Subcutaneous abdominal adipose tissue (tissue), 5 donors: ENCODE data around the gene ANXA2.
A peak's percentile ranks its signal among the peaks of the same experiment; 100 is the strongest.

ENCODE experiments used
- H3K27ac ChIP-seq: one replicate; pipeline ENCODE4 v1.7.0; 2013; ENCODE audit warnings: low read depth, mild to moderate bottlenecking, inconsistent platforms, low read length, moderate library complexity
- H3K27me3 ChIP-seq, 5 donors: one replicate each; pipeline ENCODE4 v1.7.0; 2013; ENCODE audit warnings: low read length in 5 of 5, inconsistent platforms in 1 of 5; ENCODE audit not compliant: control insufficient read depth in 5 of 5, insufficient read depth in 4 of 5
- H3K36me3 ChIP-seq, 5 donors: one replicate each; pipeline ENCODE4 v1.7.0; 2013; ENCODE audit warnings: low read length in 5 of 5; ENCODE audit not compliant: control insufficient read depth in 5 of 5, insufficient read depth in 5 of 5
- H3K4me1 ChIP-seq, 5 donors: one replicate each; pipeline ENCODE4 v1.7.0; 2013; ENCODE audit warnings: low read length in 5 of 5, mild to moderate bottlenecking in 3 of 5, moderate library complexity in 1 of 5; ENCODE audit not compliant: control insufficient read depth in 5 of 5, insufficient read depth in 5 of 5
- H3K4me3 ChIP-seq, 5 donors: one replicate each; pipeline ENCODE4 v1.7.0; 2013; ENCODE audit warnings: low read length in 5 of 5, low read depth in 1 of 5
- H3K9ac ChIP-seq, 5 donors: one replicate each; pipeline ENCODE4 v1.7.0; 2013; ENCODE audit warnings: low read length in 5 of 5, mild to moderate bottlenecking in 4 of 5, moderate library complexity in 3 of 5
- H3K9me3 ChIP-seq, 5 donors: one replicate each; pipeline ENCODE4 v1.7.0; 2013; ENCODE audit warnings: low read length in 5 of 5; ENCODE audit not compliant: control insufficient read depth in 5 of 5
- donor health status: healthy.
- donor health status: healthy.
- donor health status: healthy.
- donor health status: healthy.
- donor health status: healthy.

The ANXA2 gene

GRCh38 chr15:60350108-60350507 lies 47.7 kb downstream of the ANXA2 start:
- Histone ChIP-seq H3K4me3 (no peak overlapping the region), H3K27ac (no peak overlapping the region), H3K4me1 (peaks cover 0 to 5% (median 0%) of the 10 kb centered on the region in 5 donors), H3K27me3 (no peaks in the 10 kb centered on the region), H3K36me3 (peaks cover 61 to 97% (median 95%) of the 10 kb centered on the region in 5 donors), H3K9ac (no peak overlapping the region), H3K9me3 (no peaks in the 10 kb centered on the region)

GRCh38 chr15:60349589-60349988 lies 48.2 kb downstream of the ANXA2 start:
- peaks cover 0 to 5% (median 0%) of the 10 kb centered on the region in 5 donors for H3K4me1 ChIP-seq
- no peak overlapping the region for H3K9ac ChIP-seq
- H3K36me3 ChIP-seq, result peaks cover 61 to 96% (median 93%) of the 10 kb centered on the region in 5 donors
- H3K27ac ChIP-seq, result no peak overlapping the region
- no peaks in the 10 kb centered on the region for H3K9me3 ChIP-seq
- H3K27me3 ChIP-seq, result no peaks in the 10 kb centered on the region
- H3K4me3 ChIP-seq, result no peak overlapping the region

DNA sequence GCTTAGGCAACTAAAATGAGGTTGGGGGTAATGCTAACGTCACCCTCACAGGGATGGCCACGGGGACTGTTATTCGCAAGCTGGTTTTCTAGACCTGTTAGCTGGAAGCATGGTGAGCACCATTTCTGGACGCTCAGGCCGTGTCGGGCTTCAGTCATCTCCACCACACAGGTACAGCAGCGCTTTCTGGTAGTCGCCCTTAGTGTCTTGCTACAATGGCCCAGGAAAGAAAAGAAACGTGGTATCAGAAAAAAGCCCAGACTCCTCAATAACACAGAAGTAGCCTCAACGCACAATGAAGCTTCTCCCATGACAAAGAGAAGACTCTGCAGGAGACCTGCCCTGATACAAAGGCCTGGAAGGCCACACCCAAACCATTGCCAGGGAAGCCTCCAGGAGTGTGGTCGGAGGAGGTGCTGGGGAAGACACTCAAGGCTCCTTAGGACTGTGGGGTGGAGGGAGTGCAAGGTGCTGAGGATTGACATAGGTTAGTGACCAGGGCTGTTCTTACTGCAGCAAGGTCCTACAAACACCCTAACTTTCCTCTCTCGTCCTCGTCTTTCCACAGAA lies 50.2 kb downstream of the ANXA2 start:
- Histone ChIP-seq H3K36me3 (peaks cover 46 to 81% (median 74%) of the 10 kb centered on the region in 5 donors), H3K9ac (no peak overlapping the region), H3K27me3 (no peaks in the 10 kb centered on the region), H3K9me3 (no peaks in the 10 kb centered on the region), H3K4me3 (no peak overlapping the region), H3K27ac (peak overlapping the region; percentile 10), H3K4me1 (peaks cover 0 to 5% (median 0%) of the 10 kb centered on the region in 5 donors)

GRCh38 chr15:60346653-60347052 lies 51.1 kb downstream of the ANXA2 start:
- no peak overlapping the region for H3K4me3 ChIP-seq
- peak overlapping the region; percentile 10 for H3K27ac ChIP-seq
- H3K9ac ChIP-seq, result no peak overlapping the region
- no peaks in the 10 kb centered on the region for H3K9me3 ChIP-seq
- H3K36me3 ChIP-seq, result peaks cover 40 to 72% (median 66%) of the 10 kb centered on the region in 5 donors
- peaks cover 0 to 3% (median 0%) of the 10 kb centered on the region in 5 donors for H3K4me1 ChIP-seq
- H3K27me3 ChIP-seq, result no peaks in the 10 kb centered on the region

GRCh38 chr15:60346077-60346476 lies 51.7 kb downstream of the ANXA2 start:
- peaks cover 36 to 66% (median 60%) of the 10 kb centered on the region in 5 donors for H3K36me3 ChIP-seq
- no peaks in the 10 kb centered on the region for H3K9me3 ChIP-seq
- H3K4me1 ChIP-seq, result peaks cover 0 to under 1% (median 0%) of the 10 kb centered on the region in 5 donors
- no peaks in the 10 kb centered on the region for H3K27me3 ChIP-seq
- H3K9ac ChIP-seq, result no peak overlapping the region
- H3K27ac ChIP-seq, result peak overlapping the region; percentile 6
- H3K4me3 ChIP-seq, result no peak overlapping the region

GRCh38 chr15:60345598-60345997 lies 52.2 kb downstream of the ANXA2 start:
- Histone ChIP-seq H3K27me3 (no peaks in the 10 kb centered on the region), H3K4me1 (peaks cover 0 to 5% (median 4%) of the 10 kb centered on the region in 5 donors), H3K9me3 (no peaks in the 10 kb centered on the region), H3K36me3 (peaks cover 32 to 61% (median 55%) of the 10 kb centered on the region in 5 donors), H3K27ac (peak overlapping the region; percentile 6), H3K4me3 (no peak overlapping the region), H3K9ac (no peak overlapping the region)

DNA sequence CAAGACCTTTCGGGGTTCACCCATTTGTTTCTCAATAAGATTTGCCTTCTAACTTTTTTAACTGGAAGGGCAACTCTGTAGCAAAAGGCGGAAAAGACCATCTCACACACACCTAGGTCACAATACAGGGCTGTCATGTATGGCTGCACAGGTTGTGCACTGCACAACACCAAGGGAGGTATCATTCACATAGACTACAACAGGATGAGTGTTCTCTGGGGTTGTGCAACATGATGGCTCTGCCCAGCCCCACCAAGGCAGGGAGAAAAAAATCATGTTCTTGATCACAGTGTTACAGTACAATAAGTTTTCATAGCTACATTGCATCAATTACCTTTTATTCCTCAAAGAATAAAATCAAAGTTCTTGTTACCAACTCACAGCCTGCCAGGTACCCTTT lies 52.8 kb downstream of the ANXA2 start:
- no peak overlapping the region for H3K9ac ChIP-seq
- H3K4me3 ChIP-seq, result no peak overlapping the region
- H3K36me3 ChIP-seq, result peaks cover 26 to 55% (median 50%) of the 10 kb centered on the region in 5 donors
- H3K9me3 ChIP-seq, result no peaks in the 10 kb centered on the region
- no peak overlapping the region for H3K27ac ChIP-seq
- H3K27me3 ChIP-seq, result no peaks in the 10 kb centered on the region
- H3K4me1 ChIP-seq, result peaks cover 0 to 8% (median 6%) of the 10 kb centered on the region in 5 donors

GRCh38 chr15:60344461-60344860 lies 53.3 kb downstream of the ANXA2 start:
- no peak overlapping the region for H3K27ac ChIP-seq
- H3K36me3 ChIP-seq, result peaks cover 25 to 53% (median 47%) of the 10 kb centered on the region in 5 donors

GRCh38 chr15:60343221-60343970 lies 54.4 kb downstream of the ANXA2 start:
- Histone ChIP-seq H3K4me3 (no peak overlapping the region), H3K4me1 (peaks cover 0 to 8% (median 6%) of the 10 kb centered on the region in 5 donors), H3K36me3 (peaks cover 19 to 42% (median 38%) of the 10 kb centered on the region in 5 donors), H3K27me3 (no peaks in the 10 kb centered on the region), H3K9ac (no peak overlapping the region), H3K9me3 (no peaks in the 10 kb centered on the region), H3K27ac (peak overlapping the region; percentile 18)

More at GRCh38 chr15:60344461-60344860, 53.3 kb downstream of the ANXA2 start:
- Histone ChIP-seq H3K4me3 (no peak overlapping the region), H3K9me3 (no peaks in the 10 kb centered on the region), H3K27me3 (no peaks in the 10 kb centered on the region), H3K4me1 (peaks cover 0 to 8% (median 6%) of the 10 kb centered on the region in 5 donors), H3K9ac (no peak overlapping the region)
